Vagina (tissue), 2 donors: ENCODE data around the gene EGF. TPM values are rescaled to one million over a fixed set of nuclear protein-coding genes. Genes with fewer than 3 reads are reported as not detected.

Experiments used
- DNase-seq, 2 donors: peaks; one replicate each; pipeline ENCODE4 v3.0.0-alpha.2; 2017; ENCODE audit errors: extremely low spot score in 2 of 2
- H3K27ac ChIP-seq: fragments of 200-600 bp; sonication (generic); one replicate; pipeline ENCODE4 v1.5.1; 2019
- H3K27me3 ChIP-seq: fragments of 200-600 bp; sonication (generic); one replicate; pipeline ENCODE4 v1.5.1; 2019
- H3K36me3 ChIP-seq, 2 donors: fragments of 200-600 bp; sonication (generic); one replicate each; pipeline ENCODE4 v1.5.1; 2017 to 2019
- H3K4me1 ChIP-seq: fragments of 200-600 bp; sonication (generic); one replicate; pipeline ENCODE4 v1.5.1; 2019
- H3K4me3 ChIP-seq, 2 donors: fragments of 200-600 bp; sonication (generic); 1 replicate in 1 of 2; 2 replicates in 1 of 2; pipeline ENCODE4 v1.5.1; 2016 to 2019
- H3K9me3 ChIP-seq: fragments of 200-600 bp; sonication (generic); one replicate; pipeline ENCODE4 v1.5.1; 2019
- CTCF ChIP-seq, 3 experiments: fragments of 450-650 bp in 2 of 3; fragments of 200-600 bp in 1 of 3; sonication (generic) in 1 of 3; IDR thresholded peaks; one replicate each; pipeline ENCODE4 v1.5.1; 2017 to 2019; ENCODE audit warnings: antibody characterized with exemption in 3 of 3, mild to moderate bottlenecking in 2 of 3, moderate library complexity in 2 of 3
- POLR2A ChIP-seq, 2 donors: fragments of 450-650 bp; IDR thresholded peaks; one replicate each; pipeline ENCODE4 v1.6.1; 2017; ENCODE audit warnings: antibody characterized with exemption in 2 of 2, mild to moderate bottlenecking in 2 of 2, moderate library complexity in 2 of 2
- POLR2AphosphoS5 ChIP-seq, 2 donors: sonication (generic); formaldehyde crosslinking; IDR thresholded peaks; one replicate each; pipeline ENCODE4 v1.9.0; 2017; ENCODE audit warnings: antibody characterized with exemption in 2 of 2, mild to moderate bottlenecking in 2 of 2, low read depth in 1 of 2; ENCODE audit not compliant: insufficient read depth in 1 of 2
- intact Hi-C: fragments of 100-400 bp; cut with DNase I; formaldehyde crosslinking; loops from one replicate; pipeline ENCODE4 v1.15.1; 2023
- total RNA-seq: library from RNA; depleted of rRNA; stranded (reverse); fragments of >200 nt; gene quantifications from one replicate; pipeline ENCODE4 v1.2.3, GENCODE V29; 2016

EGF gene
- total RNA-seq, 1 donor from 2014 or later, result 0.74 TPM

GRCh38 chr4:109966891-109967481, 54.3 kb downstream of the EGF start:
- Histone ChIP-seq H3K36me3 (no peaks in the 10 kb centered on the region), H3K27me3 (no peaks in the 10 kb centered on the region), H3K4me1 (no peaks in the 10 kb centered on the region), H3K4me3 (no peak overlapping the region), H3K9me3 (no peaks in the 10 kb centered on the region), H3K27ac (no peak overlapping the region)
- TF ChIP-seq POLR2A (IDR thresholded peaks at IDR 0.05) (no peak), POLR2AphosphoS5 (IDR thresholded peaks at IDR 0.05; ENCODE audit: insufficient read depth in 1 of 2, low read depth in 1 of 2) (no peak), CTCF (IDR thresholded peaks at IDR 0.05) (no peak)
- DNase-seq, result no peak
- intact Hi-C loops, result no loop called here

GRCh38 chr4:109967798-109968520, 55.3 kb downstream of the EGF start:
- Histone ChIP-seq H3K27me3 (no peaks in the 10 kb centered on the region), H3K4me1 (no peaks in the 10 kb centered on the region), H3K9me3 (no peaks in the 10 kb centered on the region), H3K36me3 (no peaks in the 10 kb centered on the region), H3K27ac (no peak overlapping the region), H3K4me3 (no peak overlapping the region)
- intact Hi-C loops, result no loop called here
- no peak for DNase-seq
- TF ChIP-seq POLR2AphosphoS5 (IDR thresholded peaks at IDR 0.05; ENCODE audit: insufficient read depth in 1 of 2, low read depth in 1 of 2) (peak in 1 of 2 donors; percentile 56), POLR2A (IDR thresholded peaks at IDR 0.05) (no peak), CTCF (IDR thresholded peaks at IDR 0.05) (no peak)

- H3K4me3 ChIP-seq, result no peak overlapping the region
- no peaks in the 10 kb centered on the region for H3K9me3 ChIP-seq
- TF ChIP-seq POLR2AphosphoS5 (IDR thresholded peaks at IDR 0.05; ENCODE audit: insufficient read depth in 1 of 2, low read depth in 1 of 2) (no peak), POLR2A (IDR thresholded peaks at IDR 0.05) (no peak), CTCF (IDR thresholded peaks at IDR 0.05) (no peak)
- intact Hi-C loops, result no loop called here
- H3K36me3 ChIP-seq, result no peaks in the 10 kb centered on the region
- no peaks in the 10 kb centered on the region for H3K27me3 ChIP-seq
- no peak for DNase-seq
- H3K4me1 ChIP-seq, result no peaks in the 10 kb centered on the region
- no peak overlapping the region for H3K27ac ChIP-seq
Measured at GRCh38 chr4:109969087-109969486, 56.4 kb downstream of the EGF start.

- no peaks in the 10 kb centered on the region for H3K36me3 ChIP-seq
- H3K9me3 ChIP-seq, result no peaks in the 10 kb centered on the region
- no peaks in the 10 kb centered on the region for H3K27me3 ChIP-seq
- intact Hi-C loops, result no loop called here
- TF ChIP-seq CTCF (IDR thresholded peaks at IDR 0.05) (no peak), POLR2A (IDR thresholded peaks at IDR 0.05) (no peak), POLR2AphosphoS5 (IDR thresholded peaks at IDR 0.05; ENCODE audit: insufficient read depth in 1 of 2, low read depth in 1 of 2) (no peak)
- no peaks in the 10 kb centered on the region for H3K4me1 ChIP-seq
- H3K27ac ChIP-seq, result no peak overlapping the region
- no peak for DNase-seq
- H3K4me3 ChIP-seq, result no peak overlapping the region
Measured at GRCh38 chr4:109969919-109970318, 57.2 kb downstream of the EGF start.
